Neural cell (in vitro differentiated cells): ENCODE results near the gene IPO11.

Experiments used
- CTCF ChIP-seq: fragments of 450-650 bp; IDR thresholded peaks from 2 replicates; pipeline ENCODE4 v1.5.1; 2014; ENCODE audit warnings: antibody characterized with exemption, mild to moderate bottlenecking, moderate library complexity; ENCODE audit not compliant: poor library complexity, severe bottlenecking
- EP300 ChIP-seq: fragments of 450-650 bp; conservative IDR thresholded peaks from 2 replicates; pipeline ENCODE4 v1.6.1; 2014; ENCODE audit warnings: antibody characterized with exemption, mild to moderate bottlenecking, moderate library complexity; ENCODE audit not compliant: poor library complexity, severe bottlenecking
- POLR2AphosphoS5 ChIP-seq: IDR thresholded peaks from 2 replicates; pipeline ENCODE4 v1.6.1; 2012
- TAF1 ChIP-seq: IDR thresholded peaks from 2 replicates; pipeline ENCODE4 v1.6.1; 2012; ENCODE audit warnings: low read depth

GRCh38 chr5:62581836-62582597 is 169.5 kb downstream of the IPO11 start:
- TF ChIP-seq CTCF = no peak
- no peak for TF ChIP-seq TAF1
- TF ChIP-seq POLR2AphosphoS5 = no peak
- TF ChIP-seq EP300 = no peak
